RWPE2 (cell line): ENCODE measurements around the gene CHMP4B.

Experiments
- ATAC-seq: fragments of 200-7000 bp; cut with Tn5 transposase; 3 replicates; pipeline ENCODE4 v1.9.1; 2021; ENCODE audit warnings: low read depth
- DNase-seq: peaks from one replicate; pipeline ENCODE4 v3.0.0-alpha.2; 2020; ENCODE audit warnings: low spot score
- H3K27ac ChIP-seq: fragments of 450-650 bp; 2 replicates; pipeline ENCODE4 v1.5.1; 2017; ENCODE audit warnings: mild to moderate bottlenecking; ENCODE audit not compliant: poor library complexity, severe bottlenecking
- H3K27me3 ChIP-seq: fragments of 250-450 bp; sonication (Bioruptor Pico); 2 replicates; pipeline ENCODE4 v1.5.1; 2021; ENCODE audit warnings: mild to moderate bottlenecking, moderate library complexity; ENCODE audit not compliant: insufficient read depth, poor library complexity, severe bottlenecking
- H3K36me3 ChIP-seq: fragments of 250-450 bp; sonication (Bioruptor Pico); 2 replicates; pipeline ENCODE4 v1.5.1; 2020; ENCODE audit warnings: low read depth, mild to moderate bottlenecking, moderate library complexity
- H3K4me1 ChIP-seq: fragments of 250-450 bp; sonication (Bioruptor Pico); 2 replicates; pipeline ENCODE4 v1.5.1; 2021; ENCODE audit warnings: mild to moderate bottlenecking, moderate library complexity; ENCODE audit not compliant: insufficient read depth, poor library complexity, severe bottlenecking
- H3K4me3 ChIP-seq: fragments of 250-450 bp; sonication (Bioruptor Pico); 2 replicates; pipeline ENCODE4 v1.5.1; 2021; ENCODE audit warnings: mild to moderate bottlenecking, moderate library complexity; ENCODE audit not compliant: severe bottlenecking
- H3K9me3 ChIP-seq: fragments of 250-450 bp; sonication (Bioruptor Pico); 2 replicates; pipeline ENCODE4 v1.5.1; 2021; ENCODE audit warnings: mild to moderate bottlenecking, moderate library complexity; ENCODE audit not compliant: severe bottlenecking
- TF ChIP-seq, protein P1 (sequence below): fragments of 450-650 bp; IDR thresholded peaks from one replicate; pipeline ENCODE4 v1.5.1; 2017; ENCODE audit warnings: mild to moderate bottlenecking, moderate library complexity; ENCODE audit not compliant: poor library complexity, severe bottlenecking

Gene CHMP4B

DNA sequence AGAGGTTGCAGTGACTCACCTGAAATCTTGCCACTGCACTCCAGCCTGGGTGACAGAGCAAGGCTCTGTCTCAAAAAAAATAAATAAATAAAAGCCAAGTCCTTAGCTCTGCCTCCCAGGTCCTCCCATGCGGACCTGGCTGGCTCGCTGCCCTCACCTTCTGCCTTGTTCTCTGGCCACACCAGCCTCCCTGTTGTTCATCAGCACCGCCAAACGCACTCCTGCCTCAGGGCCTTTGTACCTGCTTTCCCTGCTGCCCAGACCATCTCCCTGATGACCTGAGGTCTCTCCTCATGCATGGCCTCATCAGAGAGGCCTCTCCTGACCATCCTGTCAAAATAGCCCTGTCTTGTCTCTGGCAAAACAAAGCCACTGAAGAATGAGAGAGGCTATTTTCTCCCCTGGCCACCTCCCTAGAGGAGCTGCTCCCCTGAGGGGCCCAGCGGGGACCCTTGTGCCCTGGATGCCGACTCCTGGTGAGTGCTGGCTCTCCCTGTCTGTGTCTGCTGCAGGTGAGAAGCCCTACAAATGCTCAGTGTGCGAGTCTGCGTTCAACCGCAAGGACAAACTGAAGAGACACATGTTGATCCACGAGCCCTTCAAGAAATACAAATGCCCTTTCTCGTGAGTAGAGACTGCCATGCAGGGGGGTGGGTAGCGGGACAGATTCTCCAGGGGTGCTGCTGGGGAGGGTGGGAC lies 22.6 kb upstream of the CHMP4B start:
- DNase-seq (peak; percentile 72), ATAC-seq (no peak)
- Histone ChIP-seq H3K36me3 (no peaks in the 10 kb centered on the region), H3K9me3 (no peaks in the 10 kb centered on the region), H3K27me3 (no peaks in the 10 kb centered on the region), H3K27ac (peak overlapping the region; percentile 71), H3K4me1 (peaks cover 15% of the 10 kb centered on the region), H3K4me3 (no peak overlapping the region)
- TF ChIP-seq, protein P1, sequence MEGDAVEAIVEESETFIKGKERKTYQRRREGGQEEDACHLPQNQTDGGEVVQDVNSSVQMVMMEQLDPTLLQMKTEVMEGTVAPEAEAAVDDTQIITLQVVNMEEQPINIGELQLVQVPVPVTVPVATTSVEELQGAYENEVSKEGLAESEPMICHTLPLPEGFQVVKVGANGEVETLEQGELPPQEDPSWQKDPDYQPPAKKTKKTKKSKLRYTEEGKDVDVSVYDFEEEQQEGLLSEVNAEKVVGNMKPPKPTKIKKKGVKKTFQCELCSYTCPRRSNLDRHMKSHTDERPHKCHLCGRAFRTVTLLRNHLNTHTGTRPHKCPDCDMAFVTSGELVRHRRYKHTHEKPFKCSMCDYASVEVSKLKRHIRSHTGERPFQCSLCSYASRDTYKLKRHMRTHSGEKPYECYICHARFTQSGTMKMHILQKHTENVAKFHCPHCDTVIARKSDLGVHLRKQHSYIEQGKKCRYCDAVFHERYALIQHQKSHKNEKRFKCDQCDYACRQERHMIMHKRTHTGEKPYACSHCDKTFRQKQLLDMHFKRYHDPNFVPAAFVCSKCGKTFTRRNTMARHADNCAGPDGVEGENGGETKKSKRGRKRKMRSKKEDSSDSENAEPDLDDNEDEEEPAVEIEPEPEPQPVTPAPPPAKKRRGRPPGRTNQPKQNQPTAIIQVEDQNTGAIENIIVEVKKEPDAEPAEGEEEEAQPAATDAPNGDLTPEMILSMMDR, result no peak

DNA sequence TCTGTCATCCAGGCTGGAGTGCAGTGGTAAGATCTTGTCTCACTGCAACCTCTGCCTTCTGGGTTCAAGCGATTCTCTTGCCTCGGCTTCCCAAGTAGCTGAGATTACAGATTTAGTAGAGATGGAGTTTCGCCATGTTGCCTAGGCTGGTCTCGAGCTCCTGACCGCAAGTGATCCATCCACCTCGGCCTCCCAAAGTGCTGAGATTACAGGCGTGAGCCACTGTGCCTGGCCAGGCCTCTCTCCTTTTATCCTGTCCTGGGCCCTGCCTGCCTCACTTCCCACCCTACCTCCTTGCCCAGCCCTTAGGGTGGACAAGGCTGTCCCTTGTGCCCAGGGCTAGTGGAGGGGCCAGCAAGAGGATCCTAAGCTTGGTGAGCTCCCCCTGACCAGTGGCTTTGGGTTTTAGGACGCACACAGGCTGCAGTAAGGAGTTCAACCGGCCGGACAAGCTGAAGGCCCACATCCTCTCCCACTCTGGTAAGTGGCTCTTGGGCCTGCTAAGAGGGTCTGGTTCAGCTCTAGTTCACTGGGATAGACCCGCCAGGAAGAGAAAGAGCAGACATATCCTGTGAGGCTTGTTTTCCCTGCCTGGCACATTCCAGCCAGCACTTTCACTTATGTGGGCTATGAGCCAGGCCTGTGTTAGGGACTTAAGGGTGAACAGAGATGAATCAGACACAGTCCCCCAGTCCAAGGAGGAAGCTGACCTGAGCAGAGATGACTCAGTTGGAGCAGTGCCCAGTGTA lies 21.9 kb upstream of the CHMP4B start:
- TF ChIP-seq, protein P1, result no peak
- H3K27ac ChIP-seq, result peak overlapping the region; percentile 71
- H3K9me3 ChIP-seq, result no peaks in the 10 kb centered on the region
- H3K36me3 ChIP-seq, result no peaks in the 10 kb centered on the region
- ATAC-seq, result peak; percentile 94
- no peaks in the 10 kb centered on the region for H3K27me3 ChIP-seq
- H3K4me3 ChIP-seq, result no peak overlapping the region
- peak; percentile 100 for DNase-seq
- H3K4me1 ChIP-seq, result peaks cover 15% of the 10 kb centered on the region

DNA sequence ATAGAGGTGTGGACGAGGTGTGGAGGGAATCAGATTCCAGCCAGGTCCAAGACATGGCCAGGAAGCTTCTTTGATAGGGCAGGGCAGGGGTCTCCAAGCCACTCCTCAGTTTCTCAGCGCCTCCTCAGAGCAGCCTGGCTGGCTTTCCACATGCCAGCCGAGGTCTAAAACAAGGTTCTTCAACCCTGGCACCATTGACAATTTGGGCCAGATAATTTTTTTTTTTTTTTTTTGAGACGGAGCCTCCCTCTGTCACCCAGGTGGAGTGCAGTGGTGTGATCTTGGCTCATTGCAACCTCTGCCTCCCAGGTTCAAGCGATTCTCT lies 21.3 kb upstream of the CHMP4B start:
- Histone ChIP-seq H3K27me3 (no peaks in the 10 kb centered on the region), H3K36me3 (no peaks in the 10 kb centered on the region), H3K4me3 (no peak overlapping the region), H3K4me1 (peaks cover 15% of the 10 kb centered on the region), H3K27ac (peak overlapping the region; percentile 71), H3K9me3 (no peaks in the 10 kb centered on the region)
- TF ChIP-seq, protein P1, result no peak
- DNase-seq, result no peak
- no peak for ATAC-seq

GRCh38 chr20:33790566-33790965 lies 20.6 kb upstream of the CHMP4B start:
- H3K9me3 ChIP-seq, result no peaks in the 10 kb centered on the region
- no peak overlapping the region for H3K4me3 ChIP-seq
- no peaks in the 10 kb centered on the region for H3K36me3 ChIP-seq
- DNase-seq (no peak), ATAC-seq (no peak)
- no peaks in the 10 kb centered on the region for H3K27me3 ChIP-seq
- H3K4me1 ChIP-seq, result peaks cover 15% of the 10 kb centered on the region
- peak overlapping the region; percentile 71 for H3K27ac ChIP-seq
- TF ChIP-seq, protein P1, result no peak

- H3K4me3 ChIP-seq, result no peak overlapping the region
- DNase-seq, result peak; percentile 81
- H3K4me1 ChIP-seq, result peaks cover 15% of the 10 kb centered on the region
- TF ChIP-seq, protein P1, result no peak
- no peaks in the 10 kb centered on the region for H3K27me3 ChIP-seq
- no peaks in the 10 kb centered on the region for H3K36me3 ChIP-seq
- H3K9me3 ChIP-seq, result no peaks in the 10 kb centered on the region
- no peak for ATAC-seq
- no peak overlapping the region for H3K27ac ChIP-seq
Measured at GRCh38 chr20:33791021-33791420, 20.1 kb upstream of the CHMP4B start.
